HL-60 (cell line): Measurements from ENCODE around the gene HTR2C.

ENCODE experiments used
- POLR2AphosphoS5 ChIP-seq: IDR thresholded peaks from 2 replicates; pipeline ENCODE4 v1.6.1; 2012; ENCODE audit warnings: low read depth
- TF ChIP-seq, protein P1 (sequence below): IDR thresholded peaks from one replicate; pipeline ENCODE4 v1.5.1; 2011; ENCODE audit warnings: low read length, control low read depth, inconsistent platforms; ENCODE audit not compliant: insufficient read depth

DNA sequence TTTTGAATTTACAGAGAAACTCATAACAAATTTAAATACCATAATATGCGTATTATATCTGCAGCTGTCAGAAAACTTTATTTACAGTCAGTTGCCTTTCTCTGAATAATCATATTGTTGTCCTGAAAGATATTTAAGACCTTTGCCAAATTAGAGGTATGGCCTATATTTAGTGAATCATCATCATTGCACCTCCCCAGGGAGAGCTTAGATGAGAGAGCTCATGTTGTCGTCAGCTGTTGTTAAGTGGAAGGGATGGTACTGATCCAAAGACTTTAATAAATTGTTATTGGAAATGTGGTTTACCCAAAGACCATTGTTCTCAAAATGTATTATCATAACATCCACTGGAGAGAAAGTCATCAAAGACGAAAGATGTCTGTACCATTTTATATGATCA, 128.6 kb downstream of the HTR2C start:
- no peak for TF ChIP-seq POLR2AphosphoS5
- TF ChIP-seq, protein P1, sequence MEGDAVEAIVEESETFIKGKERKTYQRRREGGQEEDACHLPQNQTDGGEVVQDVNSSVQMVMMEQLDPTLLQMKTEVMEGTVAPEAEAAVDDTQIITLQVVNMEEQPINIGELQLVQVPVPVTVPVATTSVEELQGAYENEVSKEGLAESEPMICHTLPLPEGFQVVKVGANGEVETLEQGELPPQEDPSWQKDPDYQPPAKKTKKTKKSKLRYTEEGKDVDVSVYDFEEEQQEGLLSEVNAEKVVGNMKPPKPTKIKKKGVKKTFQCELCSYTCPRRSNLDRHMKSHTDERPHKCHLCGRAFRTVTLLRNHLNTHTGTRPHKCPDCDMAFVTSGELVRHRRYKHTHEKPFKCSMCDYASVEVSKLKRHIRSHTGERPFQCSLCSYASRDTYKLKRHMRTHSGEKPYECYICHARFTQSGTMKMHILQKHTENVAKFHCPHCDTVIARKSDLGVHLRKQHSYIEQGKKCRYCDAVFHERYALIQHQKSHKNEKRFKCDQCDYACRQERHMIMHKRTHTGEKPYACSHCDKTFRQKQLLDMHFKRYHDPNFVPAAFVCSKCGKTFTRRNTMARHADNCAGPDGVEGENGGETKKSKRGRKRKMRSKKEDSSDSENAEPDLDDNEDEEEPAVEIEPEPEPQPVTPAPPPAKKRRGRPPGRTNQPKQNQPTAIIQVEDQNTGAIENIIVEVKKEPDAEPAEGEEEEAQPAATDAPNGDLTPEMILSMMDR: no peak
